Kidney tubule cell (primary cell): ENCODE measurements around the gene RESP18.
A peak's percentile ranks its signal among the peaks of the same experiment; 100 is the strongest.

Source experiments
- DNase-seq: peaks from one replicate; pipeline ENCODE4 v3.0.0-alpha.2; 2018; ENCODE audit warnings: low spot score

The RESP18 gene

DNA sequence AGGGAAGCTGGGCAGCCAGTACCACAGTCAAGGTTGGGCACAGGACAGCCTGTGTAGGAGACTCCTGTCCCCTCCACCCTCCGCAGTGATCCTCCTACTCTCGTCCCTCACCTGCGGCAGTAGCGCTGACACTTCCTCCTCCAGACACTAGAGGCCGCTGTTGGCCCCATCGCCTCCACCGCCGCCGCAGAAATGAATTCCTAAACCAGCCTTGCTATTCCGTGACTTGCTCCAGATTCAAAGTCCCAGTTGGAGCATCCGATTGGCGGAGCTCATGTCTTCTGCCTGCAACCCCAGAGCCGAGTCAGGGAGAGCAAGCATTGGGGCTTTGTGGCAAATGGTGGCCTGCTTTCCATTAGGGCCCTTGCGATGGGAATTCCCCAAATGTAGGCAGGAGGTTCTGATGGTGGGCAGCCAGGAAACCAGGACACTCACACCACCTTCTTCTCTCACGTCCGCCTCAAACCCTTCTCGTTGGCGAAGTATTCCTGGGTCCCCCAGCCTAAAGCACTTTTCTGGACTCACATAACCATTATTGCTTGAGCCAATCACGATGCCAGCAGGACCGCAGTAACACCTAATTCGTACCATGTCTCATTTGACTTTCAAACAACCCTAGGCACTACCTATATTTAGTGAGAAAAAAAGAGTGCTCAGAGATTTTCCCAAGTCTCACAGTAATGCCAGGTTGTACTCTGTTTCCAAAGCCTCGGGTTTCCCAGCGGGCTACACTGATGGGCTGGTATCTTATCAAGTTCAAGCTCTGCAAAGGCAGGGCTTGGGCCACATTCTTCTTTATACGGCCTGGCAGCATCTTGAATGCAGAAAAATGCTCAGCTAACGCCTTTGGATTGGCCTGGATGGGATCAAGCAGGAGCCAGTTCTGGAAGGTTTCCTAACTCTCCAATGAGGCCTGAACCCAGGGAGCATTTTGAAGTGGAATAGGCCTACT lies 54.6 kb downstream of the RESP18 start:
- peak; percentile 87 for DNase-seq
